ENCODE data around the gene OR2Z1. TPM values are rescaled to one million over a fixed set of nuclear protein-coding genes. Genes with fewer than 3 reads are reported as not detected.
"Not testable (repeated sequence)": the region's sequence is repeated elsewhere in the genome, so short reads cannot be mapped to it uniquely, and the experiment has no call there.

The OR2Z1 gene
- total RNA-seq, 1 donor from 2014 or later: not detected

DNA sequence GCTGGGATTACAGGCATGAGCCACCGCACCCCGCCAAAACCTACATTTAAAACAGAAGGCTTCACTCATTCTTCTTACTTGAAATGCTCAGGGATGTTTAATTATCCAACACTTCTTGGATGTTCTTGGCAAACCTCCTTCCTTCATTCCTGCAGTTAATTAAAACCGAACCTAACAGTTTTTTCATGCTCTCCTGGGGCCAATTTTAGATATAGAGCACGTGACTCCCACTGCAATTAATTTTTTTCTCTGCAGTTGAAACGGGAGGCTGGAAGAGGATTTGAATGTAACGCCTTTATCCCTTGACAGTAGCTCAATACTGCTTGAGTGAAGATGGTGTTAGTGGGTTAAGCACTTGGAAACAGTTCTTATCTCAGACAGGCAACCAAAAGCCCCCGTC is 18.2 kb upstream of the OR2Z1 start:
- DNase-seq (ENCODE audit: low read depth): no peak

GRCh38 chr19:8705304-8705703 is 16.1 kb upstream of the OR2Z1 start:
- DNase-seq (ENCODE audit: low read depth): not testable (repeated sequence)

DNA sequence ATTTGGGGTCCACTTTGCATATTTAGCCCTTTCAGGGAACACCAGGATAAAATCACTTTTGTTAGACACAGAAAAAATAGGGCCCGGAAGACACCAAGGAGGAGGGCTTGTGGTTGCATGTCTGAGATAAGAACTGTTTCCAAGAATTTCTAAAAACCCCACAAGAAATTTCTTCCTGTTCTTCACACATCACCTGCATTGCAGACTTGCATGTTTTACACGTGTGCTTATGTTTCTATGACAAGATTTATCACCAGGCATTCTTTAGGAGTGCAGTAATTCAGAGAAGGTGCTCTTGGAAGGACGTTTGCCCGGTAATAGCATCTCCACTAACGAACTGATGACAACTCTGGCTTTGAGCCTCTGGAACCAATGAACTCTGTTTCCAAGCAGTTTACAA is 15.7 kb upstream of the OR2Z1 start:
- no peak for DNase-seq (ENCODE audit: low read depth)

DNA sequence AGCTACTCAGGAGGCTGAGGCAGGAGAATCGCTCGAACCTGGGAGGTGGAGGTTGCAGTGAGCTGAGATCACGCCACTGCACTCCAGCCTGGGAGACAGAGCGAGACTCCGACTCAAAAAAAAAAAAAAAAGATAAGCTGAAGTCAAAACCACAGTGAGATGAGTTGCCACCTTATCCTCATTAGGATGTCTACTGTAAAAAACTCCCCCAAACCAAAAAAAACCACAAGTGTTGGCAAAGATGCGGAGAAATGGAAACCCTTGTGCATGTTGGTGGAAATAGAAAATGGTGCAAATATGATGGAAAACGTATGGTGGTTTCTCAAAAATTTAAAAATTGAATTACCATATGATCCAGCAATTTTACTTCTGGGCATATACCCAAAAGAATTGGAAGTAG is 11.1 kb upstream of the OR2Z1 start:
- not testable (repeated sequence) for DNase-seq (ENCODE audit: low read depth)

DNA sequence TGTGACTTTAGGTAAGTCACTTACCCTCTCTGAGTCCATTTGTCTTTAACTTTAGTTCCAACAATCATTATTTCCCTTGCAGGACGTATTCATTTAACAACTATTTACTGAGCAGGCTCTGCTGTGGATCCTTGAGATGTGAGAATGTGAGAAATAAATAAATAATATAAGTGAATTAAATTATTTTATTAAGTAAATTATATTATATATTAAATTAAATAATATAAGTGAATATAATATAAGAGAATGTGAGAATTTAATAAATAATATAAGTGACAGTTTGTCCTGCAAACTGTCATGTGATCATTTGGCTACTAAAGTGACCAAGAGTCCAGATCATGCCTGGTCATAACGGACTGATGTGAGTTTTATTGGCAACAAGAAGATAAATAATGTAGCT is 598 bp downstream of the OR2Z1 start:
- DNase-seq (ENCODE audit: low read depth): no peak

DNA sequence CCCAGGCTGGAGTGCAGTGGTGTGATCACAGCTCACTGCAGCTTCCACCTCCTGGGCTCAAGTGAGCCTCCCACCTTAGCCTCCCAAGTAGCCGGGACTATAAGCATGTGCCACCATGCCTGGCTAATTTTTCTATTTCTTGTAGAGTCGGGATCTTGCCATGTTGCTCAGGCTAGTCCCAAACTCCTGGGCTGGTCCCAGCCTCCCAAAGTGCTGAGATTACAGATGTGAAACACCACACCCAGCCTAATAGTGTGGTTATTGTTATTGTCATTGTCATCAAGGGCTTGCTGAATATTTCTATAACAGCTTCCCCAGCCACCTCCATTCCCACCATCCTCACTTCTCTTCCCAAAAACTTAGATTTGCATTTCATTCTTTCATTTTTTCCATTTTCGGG is 2.8 kb downstream of the OR2Z1 start:
- DNase-seq (ENCODE audit: low read depth): no peak

- DNase-seq (ENCODE audit: low read depth): no peak
Measured at GRCh38 chr19:8731428-8732169, 10.2 kb downstream of the OR2Z1 start.

GRCh38 chr19:8738377-8738776 is 16.9 kb downstream of the OR2Z1 start:
- DNase-seq (ENCODE audit: low read depth): no peak

- DNase-seq (ENCODE audit: low read depth): not testable (repeated sequence)
Measured at GRCh38 chr19:8739291-8740065, 18.0 kb downstream of the OR2Z1 start.

DNA sequence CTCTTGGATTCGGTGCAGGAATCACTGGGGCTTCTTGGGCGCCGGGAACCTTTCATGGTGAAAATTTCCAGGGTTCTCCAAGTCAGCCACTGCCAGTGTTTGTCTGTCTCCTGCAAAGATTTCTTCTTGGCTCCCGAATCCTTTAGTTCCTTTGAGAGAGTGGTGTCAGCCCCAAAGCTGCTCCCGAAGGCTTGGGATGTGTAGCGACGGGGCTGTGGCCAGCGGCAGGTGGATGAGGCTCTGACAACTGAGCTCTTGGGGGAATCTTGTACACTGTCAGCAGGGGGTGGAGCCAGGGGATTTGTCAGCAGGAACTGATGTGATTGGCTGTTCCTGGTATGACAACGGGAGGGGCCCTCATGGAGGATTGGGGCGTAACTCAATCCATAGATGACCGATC is 45.8 kb downstream of the OR2Z1 start:
- DNase-seq (ENCODE audit: low read depth): not testable (repeated sequence)

DNA sequence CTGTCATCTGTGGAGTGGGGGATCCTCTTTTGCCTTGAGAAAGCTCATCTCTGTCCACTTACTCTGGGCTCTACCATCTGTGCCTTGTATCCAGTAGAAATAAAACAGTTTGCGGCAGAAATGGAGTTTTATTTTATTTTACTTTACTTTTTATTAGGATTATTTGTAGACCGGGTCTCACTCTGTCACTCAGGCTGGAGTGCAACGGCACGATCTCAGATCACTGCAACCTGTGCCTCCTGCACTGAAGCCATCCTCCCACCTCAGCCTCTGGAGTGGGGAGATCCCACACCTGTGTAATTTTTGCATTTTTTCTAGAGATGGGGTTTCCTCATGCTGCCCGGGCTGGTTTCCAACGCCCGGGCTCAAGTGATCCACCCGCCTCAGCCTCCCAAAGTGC is 47.8 kb downstream of the OR2Z1 start:
- not testable (repeated sequence) for DNase-seq (ENCODE audit: low read depth)

DNA sequence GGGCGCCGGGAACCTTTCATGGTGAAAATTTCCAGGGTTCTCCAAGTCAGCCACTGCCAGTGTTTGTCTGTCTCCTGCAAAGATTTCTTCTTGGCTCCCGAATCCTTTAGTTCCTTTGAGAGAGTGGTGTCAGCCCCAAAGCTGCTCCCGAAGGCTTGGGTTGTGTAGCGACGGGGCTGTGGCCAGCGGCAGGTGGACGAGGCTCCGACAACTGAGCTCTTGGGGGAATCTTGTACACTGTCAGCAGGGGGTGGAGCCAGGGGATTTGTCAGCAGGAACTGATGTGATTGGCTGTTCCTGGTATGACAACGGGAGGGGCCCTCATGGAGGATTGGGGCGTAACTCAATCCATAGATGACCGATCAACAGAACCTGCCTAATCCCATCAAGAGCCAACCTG is 52.2 kb downstream of the OR2Z1 start:
- not testable (repeated sequence) for DNase-seq (ENCODE audit: low read depth)

Other genes with a start within 250 kb of the OR2Z1 start
- gene PRAM1, start 219.0 kb upstream of the OR2Z1 start, total RNA-seq: not detected in 2 replicates
- gene ZNF414, start 207.5 kb upstream of the OR2Z1 start, total RNA-seq: 3.5 and 10.6 TPM in 2 replicates
- gene MYO1F, start 144.2 kb upstream of the OR2Z1 start, total RNA-seq: 0.05 and 0.17 TPM in 2 replicates
- gene ADAMTS10, start 110.9 kb upstream of the OR2Z1 start, total RNA-seq: 0.69 and 10.7 TPM in 2 replicates
- not detected in 2 replicates for gene NFILZ, start 91.0 kb upstream of the OR2Z1 start, total RNA-seq
- not detected in 2 replicates for gene ACTL9, start 22.8 kb upstream of the OR2Z1 start, total RNA-seq
- gene ZNF558, start 110.7 kb downstream of the OR2Z1 start, total RNA-seq: 15.3 and 39.4 TPM in 2 replicates
- not detected in 2 replicates for gene MBD3L1, start 110.7 kb downstream of the OR2Z1 start, total RNA-seq